IMR-90 (cell line): ENCODE data around the gene ANKRD40CL.

Experiments
- BHLHE40 ChIP-seq: fragments of 150-350 bp; IDR thresholded peaks from 2 replicates; pipeline ENCODE4 v1.6.1; 2016; ENCODE audit warnings: mild to moderate bottlenecking, low read depth, low read length
- CHD1 ChIP-seq: IDR thresholded peaks from 2 replicates; pipeline ENCODE4 v1.6.1; 2012; ENCODE audit warnings: low read depth, low read length, improper control_type of control experiment
- MAFK ChIP-seq: IDR thresholded peaks from 2 replicates; pipeline ENCODE4 v1.6.1; 2012; ENCODE audit warnings: low read depth, low read length, improper control_type of control experiment
- MXI1 ChIP-seq: IDR thresholded peaks from 2 replicates; pipeline ENCODE4 v1.6.1; 2012; ENCODE audit warnings: low read depth, mild to moderate bottlenecking, low read length, moderate library complexity, borderline replicate concordance
- NFE2L2 ChIP-seq: fragments of 150-350 bp; IDR thresholded peaks from 2 replicates; pipeline ENCODE4 v1.6.1; 2016; ENCODE audit warnings: low read depth, mild to moderate bottlenecking, low read length
- POLR2A ChIP-seq: IDR thresholded peaks from 2 replicates; pipeline ENCODE4 v1.6.1; 2012; ENCODE audit warnings: mild to moderate bottlenecking, low read depth, low read length
- RFX5 ChIP-seq: IDR thresholded peaks from 2 replicates; pipeline ENCODE4 v1.8.0; 2012; ENCODE audit warnings: low read depth, mild to moderate bottlenecking, low read length, moderate library complexity
- SMC3 ChIP-seq: fragments of 150-350 bp; IDR thresholded peaks from 2 replicates; pipeline ENCODE4 v1.6.1; 2016; ENCODE audit warnings: low read depth, mild to moderate bottlenecking, antibody characterized with exemption, low read length, moderate library complexity
- TF ChIP-seq, protein P1 (sequence below): conservative IDR thresholded peaks from 2 replicates; pipeline ENCODE4 v1.5.1; 2012; ENCODE audit warnings: mild to moderate bottlenecking, low read depth, low read length, improper control_type of control experiment
- TF ChIP-seq, protein P2 (sequence below): fragments of 150-350 bp; IDR thresholded peaks from 2 replicates; pipeline ENCODE4 v1.6.1; 2017; ENCODE audit warnings: mild to moderate bottlenecking, antibody characterized with exemption, low read length, low read depth

- TF ChIP-seq, protein P1, sequence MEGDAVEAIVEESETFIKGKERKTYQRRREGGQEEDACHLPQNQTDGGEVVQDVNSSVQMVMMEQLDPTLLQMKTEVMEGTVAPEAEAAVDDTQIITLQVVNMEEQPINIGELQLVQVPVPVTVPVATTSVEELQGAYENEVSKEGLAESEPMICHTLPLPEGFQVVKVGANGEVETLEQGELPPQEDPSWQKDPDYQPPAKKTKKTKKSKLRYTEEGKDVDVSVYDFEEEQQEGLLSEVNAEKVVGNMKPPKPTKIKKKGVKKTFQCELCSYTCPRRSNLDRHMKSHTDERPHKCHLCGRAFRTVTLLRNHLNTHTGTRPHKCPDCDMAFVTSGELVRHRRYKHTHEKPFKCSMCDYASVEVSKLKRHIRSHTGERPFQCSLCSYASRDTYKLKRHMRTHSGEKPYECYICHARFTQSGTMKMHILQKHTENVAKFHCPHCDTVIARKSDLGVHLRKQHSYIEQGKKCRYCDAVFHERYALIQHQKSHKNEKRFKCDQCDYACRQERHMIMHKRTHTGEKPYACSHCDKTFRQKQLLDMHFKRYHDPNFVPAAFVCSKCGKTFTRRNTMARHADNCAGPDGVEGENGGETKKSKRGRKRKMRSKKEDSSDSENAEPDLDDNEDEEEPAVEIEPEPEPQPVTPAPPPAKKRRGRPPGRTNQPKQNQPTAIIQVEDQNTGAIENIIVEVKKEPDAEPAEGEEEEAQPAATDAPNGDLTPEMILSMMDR, result no peak
- TF ChIP-seq POLR2A (no peak), BHLHE40 (no peak), MAFK (no peak), MXI1 (no peak), RFX5 (no peak), CHD1 (no peak), NFE2L2 (no peak), SMC3 (no peak)
- TF ChIP-seq, protein P2, sequence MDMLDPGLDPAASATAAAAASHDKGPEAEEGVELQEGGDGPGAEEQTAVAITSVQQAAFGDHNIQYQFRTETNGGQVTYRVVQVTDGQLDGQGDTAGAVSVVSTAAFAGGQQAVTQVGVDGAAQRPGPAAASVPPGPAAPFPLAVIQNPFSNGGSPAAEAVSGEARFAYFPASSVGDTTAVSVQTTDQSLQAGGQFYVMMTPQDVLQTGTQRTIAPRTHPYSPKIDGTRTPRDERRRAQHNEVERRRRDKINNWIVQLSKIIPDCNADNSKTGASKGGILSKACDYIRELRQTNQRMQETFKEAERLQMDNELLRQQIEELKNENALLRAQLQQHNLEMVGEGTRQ, result no peak
These were observed 35.5 kb downstream of the ANKRD40CL start for GRCh38 chr17:50731575-50732460.
